ENCODE results near the gene FGF22.

DNA sequence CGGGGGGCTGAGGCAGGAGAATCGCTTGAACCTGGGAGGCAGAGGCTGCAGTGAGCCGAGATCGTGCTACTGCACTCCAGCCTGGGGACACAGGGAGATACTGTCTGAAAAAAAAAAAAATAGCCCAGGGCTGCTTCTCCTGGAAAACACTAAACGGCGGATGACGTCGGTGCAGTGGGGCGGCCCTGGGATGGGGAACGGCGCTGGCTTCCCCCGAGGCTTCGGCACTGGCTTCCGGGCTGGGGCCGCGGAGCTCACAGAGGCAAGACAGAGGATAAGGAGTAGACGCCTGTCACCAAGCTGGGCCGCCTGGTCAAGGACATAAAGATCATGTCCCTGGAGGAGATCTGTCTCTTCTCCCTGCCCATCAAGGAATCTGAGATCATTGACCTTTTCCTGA, 50.5 kb downstream of the FGF22 start:
- TF ChIP-seq, protein P1, sequence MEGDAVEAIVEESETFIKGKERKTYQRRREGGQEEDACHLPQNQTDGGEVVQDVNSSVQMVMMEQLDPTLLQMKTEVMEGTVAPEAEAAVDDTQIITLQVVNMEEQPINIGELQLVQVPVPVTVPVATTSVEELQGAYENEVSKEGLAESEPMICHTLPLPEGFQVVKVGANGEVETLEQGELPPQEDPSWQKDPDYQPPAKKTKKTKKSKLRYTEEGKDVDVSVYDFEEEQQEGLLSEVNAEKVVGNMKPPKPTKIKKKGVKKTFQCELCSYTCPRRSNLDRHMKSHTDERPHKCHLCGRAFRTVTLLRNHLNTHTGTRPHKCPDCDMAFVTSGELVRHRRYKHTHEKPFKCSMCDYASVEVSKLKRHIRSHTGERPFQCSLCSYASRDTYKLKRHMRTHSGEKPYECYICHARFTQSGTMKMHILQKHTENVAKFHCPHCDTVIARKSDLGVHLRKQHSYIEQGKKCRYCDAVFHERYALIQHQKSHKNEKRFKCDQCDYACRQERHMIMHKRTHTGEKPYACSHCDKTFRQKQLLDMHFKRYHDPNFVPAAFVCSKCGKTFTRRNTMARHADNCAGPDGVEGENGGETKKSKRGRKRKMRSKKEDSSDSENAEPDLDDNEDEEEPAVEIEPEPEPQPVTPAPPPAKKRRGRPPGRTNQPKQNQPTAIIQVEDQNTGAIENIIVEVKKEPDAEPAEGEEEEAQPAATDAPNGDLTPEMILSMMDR (IDR thresholded peaks at IDR 0.05), result no peak
- TF ChIP-seq ZFX (IDR thresholded peaks at IDR 0.05; ENCODE audit: borderline replicate concordance), result no peak
